Kidney capillary endothelial cell (primary cell): ENCODE results near the gene DIP2B.

Experiments
- DNase-seq: peaks from one replicate; pipeline ENCODE4 v3.0.0-alpha.2; 2018; ENCODE audit warnings: low spot score

DIP2B gene

GRCh38 chr12:50612882-50613281, 108.1 kb downstream of the DIP2B start:
- no peak for DNase-seq

- no peak for DNase-seq
Observed at GRCh38 chr12:50613463-50613862, 108.7 kb downstream of the DIP2B start.

GRCh38 chr12:50614167-50614759, 109.5 kb downstream of the DIP2B start:
- no peak for DNase-seq

- DNase-seq, result no peak
Observed at GRCh38 chr12:50615145-50615906, 110.5 kb downstream of the DIP2B start.

DNA sequence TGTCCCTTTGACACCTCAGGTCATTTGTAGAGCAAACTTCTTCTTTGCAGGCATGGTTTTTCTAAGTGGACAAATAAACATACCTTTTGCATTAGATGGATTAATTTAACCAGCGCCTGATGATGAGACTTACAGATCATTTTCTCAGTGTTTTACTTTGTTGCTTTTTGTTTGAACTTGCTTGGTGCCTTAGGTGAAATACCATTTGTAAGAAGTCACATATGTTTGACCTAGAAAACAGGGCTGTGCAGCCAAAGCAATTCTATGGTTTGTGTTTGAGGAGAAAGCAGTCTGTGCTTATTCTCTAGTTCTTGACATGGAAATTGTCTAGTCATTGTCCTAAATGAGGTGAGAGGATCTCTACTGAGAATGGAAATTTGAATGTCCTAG, 111.1 kb downstream of the DIP2B start:
- DNase-seq, result no peak

GRCh38 chr12:50617657-50618056, 112.9 kb downstream of the DIP2B start:
- no peak for DNase-seq

DNA sequence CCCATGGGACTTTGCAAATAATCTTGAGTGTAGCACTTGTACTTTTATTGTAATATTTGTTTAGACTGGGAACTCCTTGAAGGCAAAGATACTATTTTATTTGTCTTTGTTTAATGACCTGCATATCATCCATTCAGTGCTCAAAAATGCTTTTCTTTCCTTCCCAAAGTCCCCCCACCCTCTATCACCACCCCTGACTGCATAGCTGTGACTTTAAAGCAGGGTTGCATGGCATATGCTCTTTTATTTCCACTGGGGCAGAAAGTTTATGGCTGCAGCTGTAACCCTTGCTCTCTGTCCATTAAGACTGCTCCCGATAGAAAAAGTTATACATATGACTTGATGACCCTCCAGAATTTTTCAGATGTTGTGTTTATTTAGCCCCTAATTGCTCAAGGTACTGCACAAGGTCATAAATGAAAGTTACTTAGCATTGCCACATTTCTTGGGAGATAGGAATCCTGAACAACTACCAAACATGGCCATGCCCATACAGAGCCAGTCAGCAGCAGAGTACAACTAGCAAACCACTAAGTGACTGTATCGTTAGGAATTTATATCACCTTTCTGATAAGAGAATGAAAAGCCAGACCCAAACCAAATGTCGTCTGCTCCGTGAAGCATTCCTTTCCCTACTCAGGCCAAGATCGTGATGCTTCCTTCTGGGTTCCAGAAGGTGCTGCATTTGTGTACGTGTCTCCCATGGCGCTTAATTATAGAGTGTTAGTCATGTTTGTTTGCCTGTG, 114.3 kb downstream of the DIP2B start:
- no peak for DNase-seq

DNA sequence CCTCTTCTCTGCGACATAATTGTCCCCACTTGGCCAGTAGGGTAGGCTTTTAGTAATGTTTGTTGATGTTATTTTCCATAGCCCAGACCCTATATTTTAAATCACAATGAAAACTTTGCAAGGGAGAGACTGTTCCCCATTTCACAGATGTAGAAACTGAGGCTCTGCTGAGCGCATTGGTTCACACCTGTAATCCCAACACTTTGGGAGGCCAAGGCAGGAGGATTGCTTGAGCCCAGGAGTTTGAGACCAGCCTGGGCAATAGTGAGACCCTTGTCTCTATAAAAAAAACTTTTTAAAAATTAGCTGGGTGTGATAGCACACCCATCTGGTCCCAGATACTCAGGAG, 114.8 kb downstream of the DIP2B start:
- DNase-seq, result no peak

DNA sequence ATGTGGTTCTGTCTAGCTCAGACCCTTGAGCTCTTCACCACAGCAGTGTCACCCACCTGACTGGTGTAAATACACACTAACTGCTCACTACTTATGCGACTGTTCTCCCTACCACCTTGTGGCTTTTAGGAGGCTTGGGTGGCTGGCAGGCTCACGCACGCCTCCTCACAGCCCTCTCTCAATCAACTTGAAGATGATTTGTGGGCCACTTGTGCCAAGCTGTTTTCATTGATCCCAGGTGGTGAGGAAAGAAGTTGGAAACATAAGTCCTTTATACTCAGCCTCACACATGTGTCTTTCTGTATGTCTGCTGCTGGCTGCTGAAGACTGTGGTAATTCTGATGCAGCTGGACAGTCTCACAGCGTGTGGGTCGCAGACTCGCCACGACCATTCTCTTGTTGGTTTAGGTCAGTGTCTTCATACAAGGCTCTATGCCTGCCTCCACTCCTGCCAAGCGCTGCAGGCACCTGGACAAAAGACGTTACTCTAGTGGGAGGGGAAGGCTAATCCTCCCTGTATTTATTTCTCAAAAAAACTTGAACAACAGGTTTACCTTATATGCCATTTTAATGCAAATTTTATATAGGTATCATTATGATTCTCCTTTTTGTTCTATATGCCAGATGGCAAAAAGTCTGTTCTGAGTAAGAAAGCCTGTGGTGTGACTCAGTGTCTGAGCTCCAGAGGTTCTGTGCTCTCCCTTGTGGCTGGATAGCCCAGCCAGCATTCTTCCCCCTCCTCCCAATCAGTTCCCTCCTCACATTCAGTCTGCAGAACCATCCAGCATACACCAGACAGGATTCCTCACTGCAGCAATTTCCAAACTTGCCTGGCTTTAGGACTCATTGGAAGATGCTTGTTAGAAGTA, 115.6 kb downstream of the DIP2B start:
- DNase-seq, result no peak

DNA sequence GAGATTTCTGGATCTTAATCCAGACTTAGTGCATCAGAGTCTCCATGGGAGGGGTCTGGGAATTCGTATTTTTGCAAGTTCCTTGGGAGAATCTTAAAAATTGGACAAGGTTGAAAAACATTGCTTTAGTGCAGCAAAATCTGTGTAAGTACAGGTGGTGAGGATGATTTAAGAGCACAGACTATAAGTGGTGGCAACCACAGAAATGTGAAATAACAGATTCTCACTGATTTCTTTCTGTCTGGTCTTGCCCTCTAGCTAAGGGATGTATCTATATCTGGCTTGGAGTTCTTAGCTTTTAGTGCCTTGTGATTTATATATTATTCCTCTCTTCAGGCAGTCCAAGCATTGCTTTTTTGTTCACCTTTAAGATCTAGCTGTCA, 116.2 kb downstream of the DIP2B start:
- no peak for DNase-seq

GRCh38 chr12:50621399-50622300, 116.9 kb downstream of the DIP2B start:
- DNase-seq, result no peak

GRCh38 chr12:50625029-50625925, 120.5 kb downstream of the DIP2B start:
- DNase-seq, result no peak

- no peak for DNase-seq
Observed at GRCh38 chr12:50626026-50626425, 121.2 kb downstream of the DIP2B start.

GRCh38 chr12:50627491-50627890, 122.7 kb downstream of the DIP2B start:
- DNase-seq, result no peak

- DNase-seq, result no peak
Observed at GRCh38 chr12:50628394-50628793, 123.6 kb downstream of the DIP2B start.

- DNase-seq, result no peak
Observed at GRCh38 chr12:50633955-50634354, 129.2 kb downstream of the DIP2B start.

DNA sequence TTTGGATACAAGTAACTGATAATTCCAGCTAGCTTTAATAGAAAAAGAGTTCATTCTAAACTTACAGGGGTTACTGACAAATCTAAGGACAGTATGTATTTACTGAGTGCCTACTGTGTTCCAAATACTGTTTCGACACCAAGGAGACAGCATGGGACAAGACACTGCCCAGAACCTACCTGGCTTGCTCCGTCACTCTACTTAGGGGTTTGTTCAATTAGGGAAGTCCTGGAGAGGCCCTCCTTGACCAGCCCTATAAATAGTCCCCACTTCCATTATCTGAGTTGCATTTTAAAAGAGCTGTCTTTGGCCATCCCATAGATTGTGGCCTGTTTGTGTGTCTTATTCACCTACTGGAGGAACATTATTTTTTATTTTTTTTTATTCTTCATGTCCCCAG, 129.6 kb downstream of the DIP2B start:
- DNase-seq, result no peak

GRCh38 chr12:50635364-50635763, 130.6 kb downstream of the DIP2B start:
- no peak for DNase-seq

DNA sequence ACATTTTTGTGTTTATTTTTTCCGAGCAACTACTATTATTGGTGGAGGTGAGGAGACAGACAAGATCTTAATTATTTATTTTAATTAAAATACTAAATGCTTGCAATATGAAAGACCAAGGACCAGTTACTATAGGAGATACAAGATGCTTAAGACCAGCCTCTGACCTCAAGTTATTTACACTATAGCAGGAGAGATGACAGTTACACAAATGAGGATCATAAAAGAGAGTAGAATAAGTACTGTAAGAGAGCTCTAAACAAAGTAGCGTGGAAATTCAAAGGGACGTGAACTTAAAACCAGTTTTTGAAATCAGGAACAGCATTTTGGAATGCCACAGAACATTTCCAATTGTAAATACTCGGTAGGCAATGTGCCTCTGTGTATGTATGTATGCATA, 131.1 kb downstream of the DIP2B start:
- no peak for DNase-seq

DNA sequence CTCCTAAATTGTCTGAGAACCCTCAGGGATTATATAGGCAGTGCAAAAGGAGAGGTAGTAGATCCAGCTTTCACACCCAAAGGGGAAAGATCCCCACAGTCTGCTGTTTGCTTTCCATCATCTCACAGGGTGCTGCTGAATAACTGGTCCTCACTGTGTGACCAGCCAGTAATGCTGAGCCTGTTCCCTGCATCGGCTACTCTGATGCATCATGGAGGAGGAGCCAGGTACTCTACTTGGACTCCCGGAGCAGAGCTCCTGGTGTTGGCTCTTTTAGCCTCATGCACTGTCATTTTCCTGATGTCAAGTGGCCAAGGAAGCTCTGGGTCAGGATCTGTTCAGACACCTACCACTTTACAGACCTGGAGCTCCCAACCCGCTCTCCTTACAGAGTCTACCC, 131.7 kb downstream of the DIP2B start:
- DNase-seq, result no peak
